Tibial nerve (tissue), 4 donors: ENCODE data around the gene BNC2. TPM values are rescaled to one million over a fixed set of nuclear protein-coding genes. Genes with fewer than 3 reads are reported as not detected.

ENCODE experiments used
- DNase-seq, 2 donors: peaks; one replicate each; pipeline ENCODE4 v3.0.0-alpha.2; 2019; ENCODE audit warnings: low spot score in 2 of 2
- H3K27ac ChIP-seq, 4 donors: fragments of 200-600 bp; sonication (generic) in 3 of 4; one replicate each; pipeline ENCODE4 v1.5.1; 2017 to 2019; ENCODE audit warnings: mild to moderate bottlenecking in 1 of 4
- H3K27me3 ChIP-seq, 2 donors: fragments of 200-600 bp; sonication (generic) in 1 of 2; one replicate each; pipeline versions ENCODE4 v1.5.1 to v1.6.0; 2017 to 2019
- H3K36me3 ChIP-seq, 3 donors: fragments of 200-600 bp; sonication (generic); one replicate each; pipeline ENCODE4 v1.5.1; 2018 to 2019
- H3K4me1 ChIP-seq, 4 donors: fragments of 200-600 bp; sonication (generic) in 3 of 4; one replicate each; pipeline ENCODE4 v1.5.1; 2017 to 2019
- H3K4me3 ChIP-seq, 4 donors: fragments of 200-600 bp; sonication (generic) in 3 of 4; one replicate each; pipeline ENCODE4 v1.5.1; 2017 to 2019; ENCODE audit warnings: mild to moderate bottlenecking in 1 of 4, moderate library complexity in 1 of 4
- H3K9me3 ChIP-seq, 4 donors: fragments of 200-600 bp; sonication (generic) in 3 of 4; one replicate each; pipeline ENCODE4 v1.5.1; 2017 to 2019
- EP300 ChIP-seq, 2 donors: sonication (generic); formaldehyde crosslinking; IDR thresholded peaks; one replicate each; pipeline ENCODE4 v1.6.1; 2017; ENCODE audit warnings: antibody characterized with exemption in 2 of 2, mild to moderate bottlenecking in 1 of 2
- POLR2A ChIP-seq, 2 donors: fragments of 450-650 bp; IDR thresholded peaks; one replicate each; pipeline ENCODE4 v1.6.1; 2017; ENCODE audit warnings: antibody characterized with exemption in 2 of 2, mild to moderate bottlenecking in 2 of 2, moderate library complexity in 2 of 2
- WGBS, 2 donors: methylation state at CpG; one replicate each; pipeline ENCODE4 v1.1.5; 2018; 5-methylcytosine and 5-hydroxymethylcytosine counted together
- total RNA-seq, 4 donors: library from RNA; depleted of rRNA; stranded (reverse); fragments of >200 nt; gene quantifications; one replicate each; pipeline ENCODE4 v1.1.0, GENCODE V29; 2016
- TF ChIP-seq, protein P1 (sequence below), 5 experiments: fragments of 200-600 bp in 3 of 5; fragments of 450-650 bp in 2 of 5; sonication (generic) in 3 of 5; IDR thresholded peaks; one replicate each; pipeline ENCODE4 v1.5.1; 2016 to 2019; ENCODE audit warnings: antibody characterized with exemption in 5 of 5, mild to moderate bottlenecking in 3 of 5, moderate library complexity in 2 of 5

The BNC2 gene
- total RNA-seq, 4 donors from 2014 or later, result 69.9 to 89.6 (median 88.4) TPM

DNA sequence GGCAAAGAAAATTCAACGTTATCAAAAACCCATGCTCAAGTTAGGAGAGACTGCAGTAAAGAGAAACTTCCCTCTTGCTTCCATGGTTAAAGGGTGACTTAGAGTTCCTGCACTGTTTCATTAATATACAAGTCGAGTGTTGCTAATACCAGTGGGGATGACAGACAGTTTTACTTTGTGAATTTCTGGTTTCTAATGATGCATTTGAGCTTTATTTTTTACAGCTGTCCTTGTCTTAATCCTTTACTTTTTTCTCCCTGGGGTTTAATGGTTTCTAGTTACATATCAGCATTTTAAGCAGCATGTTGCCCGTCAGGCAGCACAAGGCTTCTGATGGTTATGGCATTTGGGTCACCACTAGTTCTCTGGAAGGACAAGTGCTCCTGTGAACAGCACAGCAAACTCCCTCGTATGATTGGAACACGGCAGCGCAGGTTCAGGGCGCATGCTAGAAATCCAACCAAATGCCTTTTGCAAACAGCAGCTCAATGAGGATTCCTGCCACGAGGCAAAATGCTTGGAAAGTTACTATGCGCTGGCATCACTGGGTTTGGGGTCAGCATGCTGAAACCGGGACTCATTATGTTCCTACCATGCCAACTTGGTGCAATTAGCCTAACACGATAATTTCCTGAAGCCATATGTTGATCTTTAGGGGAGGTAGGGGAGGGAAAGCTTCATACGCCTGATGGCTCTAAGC is 463.8 kb downstream of the BNC2 start:
- WGBS, 2 donors, result 62 to 72% methylated on average over 12 of the region's 12 CpGs
- no peaks in the 10 kb centered on the region for H3K9me3 ChIP-seq
- H3K4me1 ChIP-seq, result peaks cover 0 to 4% (median 0%) of the 10 kb centered on the region in 4 donors
- H3K36me3 ChIP-seq, result no peaks in the 10 kb centered on the region
- no peak overlapping the region for H3K27ac ChIP-seq
- TF ChIP-seq POLR2A (IDR thresholded peaks at IDR 0.05) (no peak), EP300 (IDR thresholded peaks at IDR 0.05) (no peak)
- TF ChIP-seq, protein P1, sequence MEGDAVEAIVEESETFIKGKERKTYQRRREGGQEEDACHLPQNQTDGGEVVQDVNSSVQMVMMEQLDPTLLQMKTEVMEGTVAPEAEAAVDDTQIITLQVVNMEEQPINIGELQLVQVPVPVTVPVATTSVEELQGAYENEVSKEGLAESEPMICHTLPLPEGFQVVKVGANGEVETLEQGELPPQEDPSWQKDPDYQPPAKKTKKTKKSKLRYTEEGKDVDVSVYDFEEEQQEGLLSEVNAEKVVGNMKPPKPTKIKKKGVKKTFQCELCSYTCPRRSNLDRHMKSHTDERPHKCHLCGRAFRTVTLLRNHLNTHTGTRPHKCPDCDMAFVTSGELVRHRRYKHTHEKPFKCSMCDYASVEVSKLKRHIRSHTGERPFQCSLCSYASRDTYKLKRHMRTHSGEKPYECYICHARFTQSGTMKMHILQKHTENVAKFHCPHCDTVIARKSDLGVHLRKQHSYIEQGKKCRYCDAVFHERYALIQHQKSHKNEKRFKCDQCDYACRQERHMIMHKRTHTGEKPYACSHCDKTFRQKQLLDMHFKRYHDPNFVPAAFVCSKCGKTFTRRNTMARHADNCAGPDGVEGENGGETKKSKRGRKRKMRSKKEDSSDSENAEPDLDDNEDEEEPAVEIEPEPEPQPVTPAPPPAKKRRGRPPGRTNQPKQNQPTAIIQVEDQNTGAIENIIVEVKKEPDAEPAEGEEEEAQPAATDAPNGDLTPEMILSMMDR (IDR thresholded peaks at IDR 0.05), result no peak
- H3K27me3 ChIP-seq, result no peaks in the 10 kb centered on the region
- no peak for DNase-seq
- no peak overlapping the region for H3K4me3 ChIP-seq

DNA sequence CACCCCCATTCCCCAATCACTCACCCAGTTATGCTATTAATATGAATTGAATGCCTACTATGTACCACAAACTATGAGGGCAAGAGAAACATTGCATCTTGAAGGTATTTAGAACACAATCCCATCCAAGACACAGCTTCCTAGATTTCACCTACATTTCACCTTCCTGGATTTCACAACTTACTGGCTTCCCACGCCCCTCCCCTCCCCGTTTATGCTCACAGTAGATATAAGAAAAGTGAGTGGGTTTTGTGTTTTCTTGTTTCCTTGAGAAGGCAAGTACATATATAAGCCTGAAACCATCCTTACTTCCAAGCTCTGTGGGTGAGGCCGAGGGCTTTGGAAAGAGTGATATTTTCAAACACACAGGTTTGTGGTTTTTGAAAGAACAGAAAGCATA is 465.0 kb downstream of the BNC2 start:
- no peak for DNase-seq
- Histone ChIP-seq H3K9me3 (no peaks in the 10 kb centered on the region), H3K36me3 (no peaks in the 10 kb centered on the region), H3K27me3 (no peaks in the 10 kb centered on the region), H3K27ac (no peak overlapping the region), H3K4me1 (peaks cover 0 to 4% (median 0%) of the 10 kb centered on the region in 4 donors), H3K4me3 (no peak overlapping the region)
- TF ChIP-seq EP300 (IDR thresholded peaks at IDR 0.05), result no peak
- TF ChIP-seq POLR2A (IDR thresholded peaks at IDR 0.05), result no peak
- TF ChIP-seq, protein P1 (IDR thresholded peaks at IDR 0.05), result no peak
- WGBS, 2 donors, result 64 to 74% methylated on average over 3 of the region's 3 CpGs

DNA sequence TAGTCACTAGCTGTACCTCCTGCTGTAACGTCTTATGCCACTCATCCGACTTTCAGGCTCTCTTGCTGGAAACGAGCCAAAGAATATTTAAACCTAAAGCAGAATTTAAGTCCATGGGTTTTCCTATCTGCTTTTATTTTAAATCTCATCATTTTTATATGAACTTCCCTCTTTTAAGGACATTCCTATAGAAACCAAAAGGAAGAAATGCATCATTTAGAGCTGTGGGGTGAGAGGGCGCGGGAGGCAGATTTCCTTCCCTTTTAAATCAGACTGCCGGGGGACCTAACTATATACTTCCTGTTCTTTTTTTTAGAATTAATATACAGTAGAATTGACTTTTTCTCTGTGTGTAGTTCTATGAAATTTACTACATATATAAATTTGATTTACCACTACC is 468.8 kb downstream of the BNC2 start:
- Histone ChIP-seq H3K27ac (no peak overlapping the region), H3K27me3 (no peaks in the 10 kb centered on the region), H3K4me3 (no peak overlapping the region), H3K9me3 (no peaks in the 10 kb centered on the region), H3K4me1 (peaks cover 0 to under 1% (median 0%) of the 10 kb centered on the region in 4 donors), H3K36me3 (no peaks in the 10 kb centered on the region)
- 61 to 64% methylated on average over 6 of the region's 6 CpGs for WGBS, 2 donors
- no peak for DNase-seq
- TF ChIP-seq POLR2A (IDR thresholded peaks at IDR 0.05) (no peak), EP300 (IDR thresholded peaks at IDR 0.05) (peak in 1 of 2 donors; percentile 24)
- TF ChIP-seq, protein P1 (IDR thresholded peaks at IDR 0.05), result no peak

DNA sequence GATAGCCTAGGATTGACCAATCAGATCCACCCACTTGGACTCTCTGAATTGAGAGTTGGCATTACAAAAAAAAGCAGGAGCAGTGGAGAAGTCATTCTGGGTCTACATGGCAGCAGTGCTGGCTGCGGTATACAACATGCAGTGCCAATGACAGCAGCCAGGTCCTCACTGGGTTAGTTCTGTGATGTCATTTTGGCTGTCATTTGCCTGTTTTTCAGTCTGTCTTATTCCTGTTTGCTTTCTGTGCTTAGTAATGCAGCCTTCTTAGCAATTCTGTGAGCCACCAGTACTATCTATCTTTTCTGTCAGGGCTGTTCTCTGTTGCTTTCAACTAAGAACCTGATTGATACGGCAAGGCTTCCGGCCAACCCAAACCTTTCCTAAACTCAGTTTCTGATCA is 471.8 kb downstream of the BNC2 start:
- Histone ChIP-seq H3K27ac (no peak overlapping the region), H3K4me3 (no peak overlapping the region), H3K27me3 (no peaks in the 10 kb centered on the region), H3K4me1 (no peaks in the 10 kb centered on the region), H3K9me3 (peaks cover 0 to 11% (median 0%) of the 10 kb centered on the region in 4 donors), H3K36me3 (no peaks in the 10 kb centered on the region)
- DNase-seq, result no peak
- TF ChIP-seq, protein P1 (IDR thresholded peaks at IDR 0.05), result no peak
- TF ChIP-seq POLR2A (IDR thresholded peaks at IDR 0.05), result no peak
- no peak for TF ChIP-seq EP300 (IDR thresholded peaks at IDR 0.05)
- 83 to 88% methylated on average over 3 of the region's 3 CpGs for WGBS, 2 donors

DNA sequence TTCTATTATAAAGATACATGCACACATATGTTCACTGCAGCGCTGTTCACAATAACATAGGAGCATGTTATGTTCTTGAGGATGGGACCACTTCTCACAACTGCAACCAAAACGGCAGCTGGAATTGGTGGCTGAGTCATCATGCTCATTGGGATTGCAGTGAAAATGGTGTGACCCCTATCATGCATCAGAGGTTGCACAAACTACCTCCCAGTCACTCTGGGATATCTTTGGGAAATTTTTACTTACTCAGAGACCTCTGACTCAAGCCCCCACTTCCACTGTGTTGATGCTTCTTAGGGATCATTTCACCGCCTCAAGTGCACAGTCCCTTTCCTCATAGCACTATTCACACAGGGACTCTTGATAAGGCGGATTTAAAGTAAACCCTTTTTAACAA is 474.1 kb downstream of the BNC2 start:
- 89% methylated on average over 4 of the region's 4 CpGs for WGBS, 2 donors
- TF ChIP-seq, protein P1 (IDR thresholded peaks at IDR 0.05), result no peak
- TF ChIP-seq POLR2A (IDR thresholded peaks at IDR 0.05) (no peak), EP300 (IDR thresholded peaks at IDR 0.05) (no peak)
- Histone ChIP-seq H3K4me3 (no peak overlapping the region), H3K9me3 (peaks cover 0 to 13% (median 0%) of the 10 kb centered on the region in 4 donors), H3K4me1 (no peaks in the 10 kb centered on the region), H3K27me3 (no peaks in the 10 kb centered on the region), H3K27ac (no peak overlapping the region), H3K36me3 (no peaks in the 10 kb centered on the region)
- no peak for DNase-seq
